Right forelimb (tissue), 1 donor: ENCODE measurements around the gene ENOX2.

Source experiments
- DNase-seq: peaks from one replicate; pipeline ENCODE4 v3.0.0-alpha.2; 2018

Gene ENOX2

GRCh38 chrX:130607431-130607830 is 295.6 kb downstream of the ENOX2 start:
- DNase-seq, result no peak

- no peak for DNase-seq
Measured at GRCh38 chrX:130606425-130606824, 296.6 kb downstream of the ENOX2 start.

DNA sequence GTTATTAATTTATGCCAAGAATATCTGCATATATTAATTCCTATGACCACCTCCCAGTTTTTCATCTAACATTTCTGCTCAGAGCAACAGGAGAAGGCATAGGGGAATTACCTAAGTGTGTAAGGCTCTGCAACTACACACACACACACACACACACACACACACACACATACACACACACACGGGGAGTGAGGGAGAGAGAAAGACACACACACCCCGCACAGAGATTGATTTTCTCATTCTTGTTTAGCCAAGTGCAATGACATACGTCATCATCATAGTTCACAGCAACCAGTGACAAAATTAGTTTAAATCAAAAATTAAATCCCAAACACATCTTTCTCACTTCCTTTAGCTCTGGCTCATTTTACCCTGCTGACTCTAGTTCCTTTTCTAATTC is 298.1 kb downstream of the ENOX2 start:
- no peak for DNase-seq

- no peak for DNase-seq
Measured at GRCh38 chrX:130594453-130594916, 308.5 kb downstream of the ENOX2 start.

GRCh38 chrX:130593911-130594310 is 309.1 kb downstream of the ENOX2 start:
- no peak for DNase-seq

DNA sequence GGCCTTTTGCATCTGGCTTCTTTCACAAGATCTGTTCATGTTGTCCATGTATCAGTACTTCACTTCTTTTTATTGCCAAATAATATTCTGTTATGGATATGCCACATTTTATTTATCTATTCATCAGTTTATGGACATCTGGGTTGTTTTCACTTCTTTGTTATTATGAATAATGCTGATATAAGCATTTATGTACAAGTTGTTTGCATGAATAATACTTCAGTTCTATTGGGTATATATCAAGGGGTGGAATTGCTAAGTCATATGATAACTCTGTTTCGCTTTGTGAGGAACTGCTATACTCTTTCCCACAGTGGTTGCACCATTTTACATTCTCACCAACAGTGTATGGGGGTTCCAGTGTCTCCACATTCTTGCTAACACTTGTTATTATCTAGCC is 310.8 kb downstream of the ENOX2 start:
- no peak for DNase-seq

GRCh38 chrX:130578906-130579305 is 324.1 kb downstream of the ENOX2 start:
- no peak for DNase-seq

- no peak for DNase-seq
Measured at GRCh38 chrX:130577431-130577830, 325.6 kb downstream of the ENOX2 start.

DNA sequence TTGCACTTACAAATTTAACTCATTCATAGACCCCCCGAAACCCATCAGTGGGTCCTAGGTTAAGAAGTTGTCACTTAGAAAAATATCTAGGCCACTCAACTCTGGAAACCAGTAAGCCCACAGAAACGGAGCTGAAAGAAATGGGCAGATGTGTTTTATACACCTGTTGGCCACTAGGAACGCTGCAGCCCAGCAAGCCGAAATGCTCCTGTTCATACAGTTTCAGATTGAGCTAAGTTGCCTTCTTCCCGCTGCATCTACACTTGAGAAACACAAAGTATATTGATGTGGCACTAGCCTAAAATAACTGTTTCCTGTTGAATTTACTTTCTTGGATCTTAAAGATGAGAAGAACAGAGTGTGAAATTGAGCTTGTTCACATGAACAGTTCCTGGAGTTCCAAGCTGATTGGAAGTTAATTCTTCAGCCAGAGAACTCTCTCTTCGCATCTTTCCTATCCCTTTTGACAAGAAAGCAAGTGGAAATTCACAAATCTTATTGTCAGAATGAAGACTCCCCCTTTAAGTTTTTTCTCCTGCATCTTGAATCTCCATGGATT is 327.1 kb downstream of the ENOX2 start:
- DNase-seq, result peak; percentile 42
